GM12878 (cell line): ENCODE data around the gene SFXN4. TPM values are rescaled to one million over a fixed set of nuclear protein-coding genes. Genes with fewer than 3 reads are reported as not detected.

ENCODE experiments used
- ATAC-seq: fragments of 200-7000 bp; cut with Tn5 transposase; 3 replicates; pipeline ENCODE4 v1.9.1; 2020; ENCODE audit warnings: mild to moderate bottlenecking, moderate library complexity
- BruUV-seq: library from RNA; stranded (reverse); fragments of 400-500 nt; replicated peaks from 2 replicates; lab custom pipeline; 2021; lab: Mats Ljungman, UMichigan
- CTCF ChIA-PET: fragments of 300-600 bp; sonication (Branson Sonifier 250); formaldehyde crosslinking; extraction: SDS; loops from one replicate; lab custom pipeline; 2021; ENCODE audit warnings: inconsistent platforms; lab: Yijun Ruan, JAX
- POLR2A ChIA-PET: fragments of 350-600 bp; formaldehyde crosslinking; extraction: SDS; loops from one replicate; lab custom pipeline; 2021; ENCODE audit warnings: inconsistent platforms; lab: Charles Lee
- RAD21 ChIA-PET: fragments of 300-600 bp; sonication (Branson Sonifier 250); formaldehyde crosslinking; loops from one replicate; lab custom pipeline; 2023; ENCODE audit warnings: antibody characterized with exemption; ENCODE audit not compliant: unreplicated experiment; lab: Charles Lee
- SMC1A ChIA-PET: fragments of 300-600 bp; sonication (Branson Sonifier 250); formaldehyde crosslinking; loops from one replicate; lab custom pipeline; 2023; ENCODE audit not compliant: unreplicated experiment, uncharacterized antibody; lab: Charles Lee
- DNase-seq: peaks from one replicate; pipeline ENCODE4 v3.0.0-alpha.2; 2011; ENCODE audit warnings: low read depth, low spot score
- FAIRE-seq: peaks from 3 replicates; lab custom pipeline; 2011; peaks lifted over from hg19 to GRCh38; lab: Jason Lieb, UNC
- H2AFZ ChIP-seq: 2 replicates; pipeline ENCODE4 v1.6.0; 2011; ENCODE audit warnings: low read depth, low read length, control low read depth; ENCODE audit not compliant: control insufficient read depth
- H3K27ac ChIP-seq: 2 replicates; pipeline ENCODE4 v1.5.1; 2011; ENCODE audit warnings: control low read depth; ENCODE audit not compliant: control insufficient read depth, insufficient read depth
- H3K27me3 ChIP-seq, 2 experiments: replicated peaks in 1 of 2; 2 replicates each; pipeline versions ENCODE4 v1.6.0 to v1.6.1; 2011; ENCODE audit warnings: low read length in 1 of 2; ENCODE audit not compliant: control insufficient read depth in 2 of 2, insufficient read depth in 2 of 2
- H3K36me3 ChIP-seq, 2 experiments: 2 replicates each; pipeline ENCODE4 v1.5.1; 2011; ENCODE audit warnings: low read length in 1 of 2; ENCODE audit not compliant: control insufficient read depth in 2 of 2, insufficient read depth in 2 of 2
- H3K4me1 ChIP-seq: 2 replicates; pipeline ENCODE4 v1.6.1; 2011; ENCODE audit warnings: mild to moderate bottlenecking, low read length, moderate library complexity, mixed read lengths; ENCODE audit not compliant: control insufficient read depth, insufficient read depth
- H3K4me2 ChIP-seq: 2 replicates; pipeline ENCODE4 v1.6.0; 2011; ENCODE audit warnings: control low read depth; ENCODE audit not compliant: control insufficient read depth, insufficient read depth
- H3K4me3 ChIP-seq: fragments of 200-600 bp; sonication (generic); 2 replicates; pipeline ENCODE4 v1.5.1; 2016
- H3K79me2 ChIP-seq: 2 replicates; pipeline ENCODE4 v1.6.0; 2011; ENCODE audit warnings: low read length; ENCODE audit not compliant: control insufficient read depth, insufficient read depth
- H3K9ac ChIP-seq: 2 replicates; pipeline ENCODE4 v1.8.0; 2011; ENCODE audit warnings: low read length, control low read depth, mixed read lengths; ENCODE audit not compliant: control insufficient read depth, insufficient read depth
- H3K9me3 ChIP-seq: replicated peaks from 3 replicates; pipeline ENCODE4 v1.5.1; 2011; ENCODE audit warnings: mild to moderate bottlenecking, low read length; ENCODE audit not compliant: control insufficient read depth, insufficient read depth
- H4K20me1 ChIP-seq: 2 replicates; pipeline ENCODE4 v1.6.0; 2011; ENCODE audit not compliant: control insufficient read depth, insufficient read depth
- BACH1 ChIP-seq: fragments of 450-650 bp; IDR thresholded peaks from 2 replicates; pipeline ENCODE4 v1.6.1; 2017; ENCODE audit warnings: mild to moderate bottlenecking, borderline replicate concordance
- BCLAF1 ChIP-seq: fragments of 450-650 bp; IDR thresholded peaks from 2 replicates; pipeline ENCODE4 v1.6.1; 2017; ENCODE audit warnings: antibody characterized with exemption, mild to moderate bottlenecking, moderate library complexity
- CBFB ChIP-seq: IDR thresholded peaks from 2 replicates; pipeline ENCODE4 v1.6.1; 2016; ENCODE audit warnings: antibody characterized with exemption, low read depth
- CBX5 ChIP-seq: sonication (generic); IDR thresholded peaks from 2 replicates; pipeline ENCODE4 v1.6.1; 2016; ENCODE audit warnings: low read depth, moderate library complexity, mild to moderate bottlenecking, inconsistent platforms
- CREB1 ChIP-seq: IDR thresholded peaks from 2 replicates; pipeline ENCODE4 v1.6.1; 2012; ENCODE audit warnings: low read depth, mild to moderate bottlenecking, inconsistent platforms
- GABPA ChIP-seq: IDR thresholded peaks from 2 replicates; pipeline ENCODE4 v1.6.1; 2014; ENCODE audit warnings: antibody characterized with exemption, low read depth, mild to moderate bottlenecking, inconsistent platforms
- GATAD2B ChIP-seq: fragments of 450-650 bp; conservative IDR thresholded peaks from 2 replicates; pipeline ENCODE4 v1.6.1; 2017; ENCODE audit warnings: low read depth, mild to moderate bottlenecking, moderate library complexity
- JUNB ChIP-seq: IDR thresholded peaks from 2 replicates; pipeline ENCODE4 v1.6.1; 2016; ENCODE audit warnings: antibody characterized with exemption, mild to moderate bottlenecking
- MTA3 ChIP-seq: IDR thresholded peaks from 2 replicates; pipeline ENCODE4 v1.6.1; 2012; ENCODE audit warnings: low read length, inconsistent platforms, borderline replicate concordance
- NFIC ChIP-seq: IDR thresholded peaks from 2 replicates; pipeline ENCODE4 v1.6.1; 2012; ENCODE audit warnings: low read depth, mild to moderate bottlenecking, inconsistent platforms, low read length, moderate library complexity
- NFYB ChIP-seq: IDR thresholded peaks from 2 replicates; pipeline ENCODE4 v1.6.1; 2011; ENCODE audit warnings: low read depth, mild to moderate bottlenecking, low read length, improper control_type of control experiment, moderate library complexity; ENCODE audit not compliant: insufficient read depth
- PAX5 ChIP-seq: IDR thresholded peaks from 2 replicates; pipeline ENCODE4 v1.6.1; 2011; ENCODE audit warnings: low read depth, low read length, borderline replicate concordance
- RBBP5 ChIP-seq: fragments of 200-600 bp; sonication (generic); conservative IDR thresholded peaks from 2 replicates; pipeline ENCODE4 v1.6.1; 2016
- SP1 ChIP-seq: IDR thresholded peaks from one replicate; pipeline ENCODE4 v1.6.1; 2011; ENCODE audit warnings: low read depth, low read length
- SRF ChIP-seq, 2 experiments: IDR thresholded peaks; 2 replicates each; pipeline ENCODE4 v1.6.1; 2011; ENCODE audit warnings: low read depth in 2 of 2, low read length in 2 of 2, mild to moderate bottlenecking in 1 of 2, moderate library complexity in 1 of 2
- TCF7 ChIP-seq: IDR thresholded peaks from 2 replicates; pipeline ENCODE4 v1.6.1; 2014; ENCODE audit warnings: antibody characterized with exemption, borderline replicate concordance
- YY1 ChIP-seq: IDR thresholded peaks from 2 replicates; pipeline ENCODE4 v1.6.1; 2011; ENCODE audit warnings: low read depth, mild to moderate bottlenecking, low read length
- ZBED1 ChIP-seq: IDR thresholded peaks from 2 replicates; pipeline ENCODE4 v1.6.1; 2016; ENCODE audit warnings: borderline replicate concordance
- WGBS: methylation state at CpG from one replicate; pipeline ENCODE4 v1.1.6; 2016; ENCODE audit warnings: low lambda C conversion rate; ENCODE audit not compliant: insufficient replicate concordance, insufficient coverage; ENCODE audit errors: missing lambda C conversion rate; 5-methylcytosine and 5-hydroxymethylcytosine counted together
- in situ Hi-C: fragments of 300-500 bp; cut with MboI; formaldehyde crosslinking; loops from 9 replicates; pipeline ENCODE4 v1.14.3; 2018; ENCODE audit warnings: mixed read lengths
- intact Hi-C: fragments of 100-400 bp; cut with micrococcal nuclease; formaldehyde crosslinking; loops from one replicate; pipeline ENCODE4 v1.14.2; 2022; ENCODE audit not compliant: unreplicated experiment
- polyA plus RNA-seq, 11 experiments: library from polyadenylated mRNA; depleted of rRNA in 4 of 11; unstranded in 6 of 11; stranded (reverse) in 5 of 11; fragments of >200 nt; fragmentation: Nextera tagmentation in 4 of 11; fragmentation: Illumina TruSeq in 1 of 11; extraction: Ambion mirVana in 4 of 11; extraction: Trizol in 1 of 11; gene quantifications; 1 replicate in 1 of 11; 2 replicates in 10 of 11; pipeline versions ENCODE4 v1.2.1 to v1.2.3, GENCODE V29; 2011 to 2016; ENCODE audit warnings: inconsistent platforms in 2 of 11, missing spikeins in 2 of 11, low read depth in 1 of 11
- total RNA-seq, 4 experiments: library from RNA; depleted of rRNA in 3 of 4; stranded (reverse); fragments of >200 nt in 3 of 4; fragmentation: Illumina TruSeq in 1 of 4; extraction: Trizol in 1 of 4; gene quantifications; 2 replicates each; pipeline versions ENCODE4 v1.2.1 to v1.2.3, GENCODE V29; 2013 to 2021
- TF ChIP-seq, protein P1 (sequence below): fragments of 150-350 bp; IDR thresholded peaks from 2 replicates; pipeline ENCODE4 v1.6.1; 2016; ENCODE audit warnings: low read depth, low read length

SFXN4 gene
- total and polyA plus RNA-seq, 10 of the 15 experiments (the other 5 are each of a cell fraction or from before 2014, with no cell fraction given) = 40.7 to 111 (median 48.8) TPM

DNA sequence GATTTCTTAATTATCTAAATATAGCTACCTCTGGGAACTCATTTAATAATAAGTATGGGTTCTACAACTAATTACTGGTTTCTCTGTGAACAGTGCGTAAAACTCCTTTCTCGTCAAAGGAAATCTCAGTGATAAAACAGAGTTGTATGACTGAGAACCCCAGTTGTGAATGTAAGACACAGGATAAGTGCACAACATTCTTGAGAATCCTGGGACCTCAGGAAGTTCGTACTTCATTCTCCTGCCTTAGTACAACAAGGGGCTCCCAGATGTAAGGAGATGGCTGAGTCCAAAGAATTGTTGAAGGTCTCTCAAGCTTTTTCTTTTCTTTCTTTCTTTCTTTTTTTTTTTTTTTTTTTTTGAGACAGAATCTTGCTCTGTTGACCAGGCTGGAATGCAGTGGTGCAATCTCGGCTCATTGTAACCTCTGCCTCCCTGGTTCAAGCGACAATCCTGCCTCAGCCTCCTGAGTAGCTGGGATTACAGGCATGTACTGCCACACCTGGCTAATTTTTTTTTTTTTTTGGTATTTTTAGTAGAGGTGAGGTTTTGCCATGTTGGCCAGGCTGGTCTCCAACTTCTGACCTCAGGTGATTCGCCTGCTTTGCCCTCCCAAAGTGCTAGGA is 49.1 kb downstream of the SFXN4 start:
- Histone ChIP-seq H3K27ac (no peak overlapping the region), H3K9ac (no peak overlapping the region), H3K79me2 (no peaks in the 10 kb centered on the region), H3K36me3 (peaks cover 0 to 8% of the 10 kb centered on the region in 2 experiments; a peak in 2 of 4 replicates), H3K4me1 (peaks cover 16% of the 10 kb centered on the region), H3K9me3 (no peaks in the 10 kb centered on the region), H2AFZ (no peak overlapping the region), H3K27me3 (no peaks in the 10 kb centered on the region), H3K4me2 (no peak overlapping the region), H4K20me1 (no peaks in the 10 kb centered on the region), H3K4me3 (no peak overlapping the region)
- BruUV-seq = no TSS peak
- ChIA-PET SMC1A (interaction anchor here (0.7 to 1.6 kb wide), 3 partner anchors 9 to 30 kb away, joined by 4 to 7 read pairs (median 5); no protein-coding TSS in a partner anchor), CTCF (interaction anchor here (1.6 to 2.3 kb wide), 2 partner anchors 12 to 83 kb away, joined by 5 to 7 read pairs; no protein-coding TSS in a partner anchor), RAD21 (no interaction called here), POLR2A (interaction anchor here (0.6 kb wide), 1 partner anchor 103 kb away, joined by 3 read pairs; no protein-coding TSS in a partner anchor)
- intact Hi-C loops = no loop called here
- TF ChIP-seq CBX5 (no peak), NFIC (no peak), ZBED1 (no peak), CREB1 (no peak), NFYB (no peak), BCLAF1 (no peak), TCF7 (no peak), YY1 (no peak), PAX5 (no peak), RBBP5 (no peak), GABPA (no peak), GATAD2B (no peak), JUNB (no peak), SRF (IDR thresholded peaks at IDR 0.05; ENCODE audit: low read depth in 2 of 2, low read length in 2 of 2) (no peak), BACH1 (no peak), MTA3 (no peak), CBFB (no peak), SP1 (no peak)
- TF ChIP-seq, protein P1, sequence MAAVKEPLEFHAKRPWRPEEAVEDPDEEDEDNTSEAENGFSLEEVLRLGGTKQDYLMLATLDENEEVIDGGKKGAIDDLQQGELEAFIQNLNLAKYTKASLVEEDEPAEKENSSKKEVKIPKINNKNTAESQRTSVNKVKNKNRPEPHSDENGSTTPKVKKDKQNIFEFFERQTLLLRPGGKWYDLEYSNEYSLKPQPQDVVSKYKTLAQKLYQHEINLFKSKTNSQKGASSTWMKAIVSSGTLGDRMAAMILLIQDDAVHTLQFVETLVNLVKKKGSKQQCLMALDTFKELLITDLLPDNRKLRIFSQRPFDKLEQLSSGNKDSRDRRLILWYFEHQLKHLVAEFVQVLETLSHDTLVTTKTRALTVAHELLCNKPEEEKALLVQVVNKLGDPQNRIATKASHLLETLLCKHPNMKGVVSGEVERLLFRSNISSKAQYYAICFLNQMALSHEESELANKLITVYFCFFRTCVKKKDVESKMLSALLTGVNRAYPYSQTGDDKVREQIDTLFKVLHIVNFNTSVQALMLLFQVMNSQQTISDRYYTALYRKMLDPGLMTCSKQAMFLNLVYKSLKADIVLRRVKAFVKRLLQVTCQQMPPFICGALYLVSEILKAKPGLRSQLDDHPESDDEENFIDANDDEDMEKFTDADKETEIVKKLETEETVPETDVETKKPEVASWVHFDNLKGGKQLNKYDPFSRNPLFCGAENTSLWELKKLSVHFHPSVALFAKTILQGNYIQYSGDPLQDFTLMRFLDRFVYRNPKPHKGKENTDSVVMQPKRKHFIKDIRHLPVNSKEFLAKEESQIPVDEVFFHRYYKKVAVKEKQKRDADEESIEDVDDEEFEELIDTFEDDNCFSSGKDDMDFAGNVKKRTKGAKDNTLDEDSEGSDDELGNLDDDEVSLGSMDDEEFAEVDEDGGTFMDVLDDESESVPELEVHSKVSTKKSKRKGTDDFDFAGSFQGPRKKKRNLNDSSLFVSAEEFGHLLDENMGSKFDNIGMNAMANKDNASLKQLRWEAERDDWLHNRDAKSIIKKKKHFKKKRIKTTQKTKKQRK = no peak
- in situ Hi-C loops = no loop called here
- ATAC-seq = no peak
- WGBS = 90% methylated on average over 6 of the region's 6 CpGs
- no peak for DNase-seq
- no peak for FAIRE-seq
